Measurements from ENCODE around the gene FILIP1L.

Gene FILIP1L

GRCh38 chr3:100063929-100064461, 50.3 kb downstream of the FILIP1L start:
- Histone ChIP-seq H2AFZ (ENCODE audit: low read depth, low read length) (no peak overlapping the region), H4K20me1 (ENCODE audit: insufficient read depth, low read length) (no peaks in the 10 kb centered on the region), H3K27ac (ENCODE audit: low read length) (no peak overlapping the region), H3K4me2 (ENCODE audit: insufficient read depth, low read length) (no peak overlapping the region), H3K27me3 (ENCODE audit: insufficient read depth, low read length, poor library complexity) (no peaks in the 10 kb centered on the region), H3K36me3 (ENCODE audit: insufficient read depth, low read length) (no peaks in the 10 kb centered on the region), H3K9ac (ENCODE audit: low read depth, low read length) (no peak overlapping the region), H3K9me3 (ENCODE audit: insufficient read depth, low read length, severe bottlenecking) (no peaks in the 10 kb centered on the region), H3K79me2 (ENCODE audit: insufficient read depth, low read length) (no peaks in the 10 kb centered on the region), H3K4me3 (ENCODE audit: low read depth in 1 of 2, low read length in 2 of 2) (no peak overlapping the region), H3K4me1 (ENCODE audit: insufficient read depth, low read length) (peaks cover 3% of the 10 kb centered on the region)
- DNase-seq (no peak), ATAC-seq (ENCODE audit: insufficient read depth, low read depth) (no peak)
- TF ChIP-seq EZH2 (IDR thresholded peaks at IDR 0.05; ENCODE audit: borderline replicate concordance, low read depth, low read length, severe bottlenecking): no peak
- TF ChIP-seq CTCF (IDR thresholded peaks at IDR 0.05; ENCODE audit: borderline replicate concordance, extremely low read depth, low read length, poor library complexity, severe bottlenecking): no peak

- Histone ChIP-seq H4K20me1 (ENCODE audit: insufficient read depth, low read length) (no peaks in the 10 kb centered on the region), H3K9ac (ENCODE audit: low read depth, low read length) (no peak overlapping the region), H2AFZ (ENCODE audit: low read depth, low read length) (no peak overlapping the region), H3K4me2 (ENCODE audit: insufficient read depth, low read length) (no peak overlapping the region), H3K27ac (ENCODE audit: low read length) (no peak overlapping the region), H3K4me3 (ENCODE audit: low read depth in 1 of 2, low read length in 2 of 2) (no peak overlapping the region), H3K9me3 (ENCODE audit: insufficient read depth, low read length, severe bottlenecking) (no peaks in the 10 kb centered on the region), H3K79me2 (ENCODE audit: insufficient read depth, low read length) (no peaks in the 10 kb centered on the region), H3K4me1 (ENCODE audit: insufficient read depth, low read length) (no peaks in the 10 kb centered on the region), H3K27me3 (ENCODE audit: insufficient read depth, low read length, poor library complexity) (no peaks in the 10 kb centered on the region), H3K36me3 (ENCODE audit: insufficient read depth, low read length) (no peaks in the 10 kb centered on the region)
- ATAC-seq (ENCODE audit: insufficient read depth, low read depth): no peak
- TF ChIP-seq EZH2 (IDR thresholded peaks at IDR 0.05; ENCODE audit: borderline replicate concordance, low read depth, low read length, severe bottlenecking) (no peak), CTCF (IDR thresholded peaks at IDR 0.05; ENCODE audit: borderline replicate concordance, extremely low read depth, low read length, poor library complexity, severe bottlenecking) (no peak)
- DNase-seq: no peak
Measured at GRCh38 chr3:100062665-100063064, 51.6 kb downstream of the FILIP1L start.

- Histone ChIP-seq H3K4me1 (ENCODE audit: insufficient read depth, low read length) (no peaks in the 10 kb centered on the region), H3K4me3 (ENCODE audit: low read depth in 1 of 2, low read length in 2 of 2) (no peak overlapping the region), H3K4me2 (ENCODE audit: insufficient read depth, low read length) (no peak overlapping the region), H3K27me3 (ENCODE audit: insufficient read depth, low read length, poor library complexity) (no peaks in the 10 kb centered on the region), H3K9ac (ENCODE audit: low read depth, low read length) (no peak overlapping the region), H4K20me1 (ENCODE audit: insufficient read depth, low read length) (no peaks in the 10 kb centered on the region), H3K9me3 (ENCODE audit: insufficient read depth, low read length, severe bottlenecking) (no peaks in the 10 kb centered on the region), H2AFZ (ENCODE audit: low read depth, low read length) (no peak overlapping the region), H3K27ac (ENCODE audit: low read length) (no peak overlapping the region), H3K79me2 (ENCODE audit: insufficient read depth, low read length) (no peaks in the 10 kb centered on the region), H3K36me3 (ENCODE audit: insufficient read depth, low read length) (no peaks in the 10 kb centered on the region)
- DNase-seq (no peak), ATAC-seq (ENCODE audit: insufficient read depth, low read depth) (no peak)
- TF ChIP-seq EZH2 (IDR thresholded peaks at IDR 0.05; ENCODE audit: borderline replicate concordance, low read depth, low read length, severe bottlenecking) (no peak), CTCF (IDR thresholded peaks at IDR 0.05; ENCODE audit: borderline replicate concordance, extremely low read depth, low read length, poor library complexity, severe bottlenecking) (no peak)
Measured at GRCh38 chr3:100060685-100061484, 53.4 kb downstream of the FILIP1L start.
